HG03439 (cell line): Measurements from ENCODE around the gene CEP131.

Experiments used
- ATAC-seq: cut with Tn5 transposase; IDR thresholded peaks from one replicate; pipeline ENCODE4 v1.9.1; 2021; ENCODE audit warnings: mild to moderate bottlenecking, moderate library complexity; ENCODE audit not compliant: unreplicated experiment

The CEP131 gene

DNA sequence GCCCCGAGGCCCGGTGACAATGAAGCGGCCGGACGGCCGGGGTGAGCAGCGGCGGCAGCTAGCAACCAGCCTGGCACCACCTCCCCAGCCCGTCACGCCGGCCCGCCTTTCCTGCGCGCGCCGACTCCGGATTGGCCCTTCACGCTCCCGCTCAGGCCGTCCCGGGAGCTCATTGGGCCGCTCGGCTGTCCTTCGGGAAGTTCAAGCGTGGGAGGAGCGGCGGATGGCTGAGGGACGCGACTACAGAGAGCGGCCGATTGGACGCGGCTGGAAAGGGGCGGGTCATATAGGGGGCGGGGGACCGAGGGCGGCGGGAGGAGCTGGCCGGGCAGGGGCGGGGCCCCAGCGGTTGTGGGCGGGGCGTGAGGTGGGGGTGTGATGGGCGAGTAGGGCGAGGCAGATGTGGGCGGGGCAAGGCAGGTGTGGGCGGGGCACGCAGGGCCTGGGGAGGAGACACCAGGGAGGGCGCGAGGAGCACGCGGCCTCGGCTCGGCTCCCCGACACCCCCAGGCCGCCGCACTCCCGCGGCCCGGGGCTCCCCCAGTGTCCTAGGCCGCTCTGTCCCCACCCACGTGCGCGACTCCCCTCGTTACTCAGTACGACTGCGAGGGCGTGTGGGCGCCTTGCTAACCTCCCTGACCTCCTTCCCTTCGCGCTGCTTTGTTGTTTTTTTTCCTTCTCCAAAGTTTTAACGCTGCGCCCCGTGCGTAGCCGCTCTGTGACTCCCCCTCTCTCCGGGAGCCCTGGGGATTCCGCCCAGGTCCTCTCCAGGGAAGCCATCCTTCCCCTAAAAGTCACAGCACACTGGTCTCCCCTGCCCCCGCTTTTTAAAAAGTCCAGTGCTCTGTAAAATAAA, at the start of gene CEP131:
Gene CEP131, minus strand, starts transcription at position 60 of the 856 bp plus-strand sequence. CDS start 2,909 bp downstream, outside the sequence.
- peak; percentile 94 for ATAC-seq

DNA sequence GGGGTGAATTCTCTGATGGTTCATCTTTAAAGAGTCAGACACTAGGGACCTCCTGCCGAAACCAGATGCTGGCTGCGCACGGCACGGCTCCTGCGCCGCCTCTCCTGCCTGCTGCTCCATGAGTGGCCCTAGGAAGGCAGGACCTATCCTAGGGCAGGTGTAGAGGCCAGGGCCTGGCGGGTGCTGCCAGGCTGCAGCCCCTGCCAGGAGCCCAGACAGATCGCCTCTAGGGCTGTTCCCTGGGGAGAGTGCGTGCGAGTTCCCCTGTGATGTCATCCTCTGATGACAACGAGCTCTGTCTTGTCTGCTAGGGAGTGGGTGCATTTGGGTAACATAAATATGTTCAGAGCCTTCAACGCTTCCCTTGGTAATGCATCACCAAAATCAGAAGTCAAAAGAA, 48.5 kb upstream of the CEP131 start:
- no peak for ATAC-seq

DNA sequence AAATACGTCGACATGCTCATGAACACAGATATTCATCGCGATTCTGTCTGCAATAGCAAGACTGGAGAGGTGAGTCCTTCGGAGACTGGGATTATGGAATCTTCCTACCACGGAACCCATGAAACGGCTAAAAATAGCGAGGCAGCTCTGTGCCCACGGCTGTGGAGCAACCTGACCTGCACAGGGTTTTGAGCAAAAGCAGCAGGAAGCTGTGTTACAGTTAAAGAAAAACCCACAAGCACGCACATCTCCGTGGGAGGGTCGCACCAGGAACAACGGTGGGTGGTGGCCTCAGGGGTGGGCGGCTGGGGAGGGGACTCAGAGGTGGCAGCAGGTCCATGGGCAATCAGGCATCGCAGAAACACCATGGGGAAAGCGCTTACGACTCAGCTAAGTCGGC, 47.5 kb upstream of the CEP131 start:
- ATAC-seq: no peak

DNA sequence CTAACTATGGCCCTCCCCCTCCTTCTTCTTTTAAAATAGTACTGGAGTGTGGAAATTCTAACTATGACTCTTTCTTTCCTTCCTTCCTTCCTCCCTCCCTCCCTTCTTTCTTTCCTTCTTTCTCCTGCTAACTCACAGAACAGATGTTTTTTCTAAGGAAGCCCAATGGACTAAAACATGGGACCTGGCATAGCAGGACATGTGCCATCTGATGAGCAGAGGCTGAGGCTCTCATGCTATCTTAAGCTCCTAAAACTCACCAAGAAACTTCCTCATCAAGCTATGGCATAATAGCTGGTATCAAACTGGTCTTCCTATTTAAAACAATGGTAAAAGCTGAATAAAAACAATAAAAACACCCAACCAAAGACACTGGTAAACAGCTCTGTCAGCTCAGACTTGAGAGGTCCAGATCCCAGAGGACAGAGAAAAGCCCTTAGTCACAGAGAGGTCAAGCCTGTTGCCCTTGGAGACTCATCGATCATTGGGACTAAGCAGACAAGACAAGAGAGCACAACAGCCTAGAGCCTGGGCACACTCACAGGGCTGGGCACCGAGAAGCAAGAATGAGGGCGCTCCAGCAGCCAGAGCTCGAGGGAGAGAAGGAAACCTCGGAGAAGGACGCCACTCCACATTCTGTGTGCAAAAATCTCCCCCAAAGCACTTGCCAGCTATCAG, 44.8 kb upstream of the CEP131 start:
- ATAC-seq: no peak

DNA sequence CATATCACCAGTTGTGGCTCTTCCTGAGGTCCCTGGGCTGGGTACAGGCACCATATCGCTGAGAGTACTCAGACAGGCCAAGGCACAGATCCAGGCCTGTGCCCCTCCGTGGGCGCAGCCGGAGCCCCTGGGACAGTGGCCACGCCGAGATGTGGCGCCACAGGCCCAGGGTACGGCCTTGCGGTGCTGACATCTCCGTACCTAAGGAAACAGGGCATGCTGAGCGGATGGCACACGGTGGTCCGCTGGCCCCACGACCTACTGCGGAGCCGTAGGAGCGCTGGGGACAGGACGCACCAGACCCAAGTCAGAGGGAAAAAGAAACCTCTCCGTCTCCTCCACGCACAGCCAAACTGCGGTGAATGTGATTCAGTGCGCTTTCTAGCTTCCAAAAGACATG, 42.8 kb upstream of the CEP131 start:
- no peak for ATAC-seq

DNA sequence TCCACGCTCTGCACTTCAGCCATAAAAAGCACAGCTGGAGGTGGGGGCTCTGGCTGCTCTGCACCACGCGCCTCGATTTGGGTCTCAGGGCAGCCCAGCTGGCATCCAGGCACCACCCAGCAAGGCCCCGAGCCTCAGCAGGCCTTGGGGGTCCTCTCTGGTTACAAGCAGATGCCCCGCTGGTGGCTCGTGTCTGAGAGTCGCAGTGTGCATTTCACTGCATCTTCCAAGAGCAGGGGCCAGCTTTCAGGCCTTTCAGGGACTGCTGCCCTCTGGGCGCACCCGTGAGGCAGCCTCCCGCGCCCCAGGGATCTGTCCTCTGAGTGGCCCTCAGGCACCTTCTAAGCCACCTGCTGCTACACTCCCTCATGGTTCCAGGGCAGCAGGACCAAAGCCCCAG, 41.9 kb upstream of the CEP131 start:
- ATAC-seq: no peak

DNA sequence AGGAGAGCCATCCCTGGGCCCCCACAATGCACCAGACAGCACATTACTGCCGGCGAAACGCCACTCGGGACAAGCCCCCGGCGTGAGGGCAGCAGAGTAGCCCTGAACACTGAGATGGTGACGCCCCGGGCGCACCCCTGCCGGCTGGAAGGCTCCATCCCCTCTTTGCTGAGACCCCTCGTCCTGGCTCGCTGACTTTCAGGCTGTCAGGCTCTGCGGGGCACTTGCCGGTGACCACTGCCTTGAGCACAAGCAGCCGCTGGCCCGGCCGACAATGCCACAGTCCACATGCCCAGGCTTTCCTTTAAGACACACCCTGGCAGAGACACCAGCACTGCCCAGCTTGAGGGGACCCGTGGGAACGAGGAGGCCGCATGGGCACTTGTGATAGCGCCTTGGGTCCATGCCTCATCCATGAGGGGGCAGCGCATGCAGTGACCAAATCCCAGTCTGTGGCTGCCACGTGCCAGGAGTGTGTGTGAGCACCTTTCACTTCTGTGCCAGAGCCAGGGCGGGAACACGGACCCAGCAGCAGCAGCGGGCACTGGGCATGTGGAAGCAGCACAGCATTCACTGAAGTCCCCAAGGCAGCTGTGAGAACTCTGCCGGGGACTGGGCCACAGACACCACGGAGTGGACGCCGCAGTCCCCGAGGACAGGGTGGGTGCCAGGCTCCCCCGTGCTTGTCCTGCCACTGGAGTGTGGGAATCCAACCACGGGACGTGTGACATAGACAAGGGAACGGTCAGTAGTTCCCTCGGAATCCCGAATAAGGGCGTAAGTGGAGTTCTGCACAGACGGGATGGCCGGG, 40.8 kb upstream of the CEP131 start:
- no peak for ATAC-seq

DNA sequence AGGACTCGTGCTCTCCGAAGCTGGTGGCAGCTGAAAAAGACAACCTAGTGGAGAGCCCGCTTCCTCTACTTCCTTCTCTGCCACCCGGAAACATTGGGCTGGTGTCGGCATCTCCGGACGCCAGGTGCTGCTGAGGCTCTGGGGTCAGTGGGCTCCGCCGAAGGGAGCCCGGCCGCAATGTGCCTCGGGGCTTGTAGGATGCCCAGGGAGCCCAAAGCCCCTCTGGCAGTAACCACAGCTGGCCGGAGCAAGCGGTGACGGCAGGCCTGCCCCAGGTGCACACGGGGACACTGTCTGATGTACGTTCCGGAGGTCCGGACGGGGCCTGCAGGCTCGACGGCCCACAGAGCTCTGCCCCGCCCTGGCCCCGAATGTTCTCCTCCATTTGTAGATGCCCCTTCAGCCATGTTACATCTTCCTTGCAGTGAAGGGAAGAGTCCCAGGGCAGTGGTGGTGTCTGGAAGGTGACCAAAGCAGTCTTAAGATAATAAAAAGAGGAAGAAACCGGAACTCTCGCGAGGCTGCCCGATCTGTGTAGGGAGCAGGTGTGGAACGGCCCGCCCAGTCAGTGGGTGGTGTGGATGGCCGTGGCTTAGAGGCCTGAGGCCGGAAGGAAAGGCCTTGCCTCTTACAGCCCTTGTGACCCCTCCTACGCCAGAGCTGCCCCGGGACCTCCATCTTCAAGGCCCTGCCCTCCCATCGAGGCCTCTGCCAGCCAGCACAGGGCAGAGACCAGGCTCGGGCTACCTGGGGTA, 39.0 kb upstream of the CEP131 start:
- ATAC-seq: no peak

DNA sequence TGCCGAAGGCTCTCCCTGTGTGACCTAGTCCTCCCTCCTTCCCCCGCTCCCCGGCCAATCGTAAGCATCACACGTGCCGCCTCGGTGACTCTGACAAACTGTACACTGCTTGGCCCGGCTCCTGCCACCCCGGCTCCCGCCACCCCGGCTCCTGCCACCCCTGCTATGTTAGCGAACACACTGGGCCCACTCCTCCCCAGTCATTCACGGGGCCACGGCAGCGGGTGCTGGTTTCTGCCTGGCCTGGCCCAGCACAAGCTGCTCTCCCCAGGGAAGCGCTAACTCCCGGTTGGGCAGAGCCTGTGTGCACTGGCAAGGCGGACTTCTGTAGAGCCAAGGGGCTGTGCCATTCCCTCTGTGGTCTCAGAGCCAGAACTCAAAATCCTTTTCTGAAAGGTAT, 38.3 kb upstream of the CEP131 start:
- no peak for ATAC-seq

DNA sequence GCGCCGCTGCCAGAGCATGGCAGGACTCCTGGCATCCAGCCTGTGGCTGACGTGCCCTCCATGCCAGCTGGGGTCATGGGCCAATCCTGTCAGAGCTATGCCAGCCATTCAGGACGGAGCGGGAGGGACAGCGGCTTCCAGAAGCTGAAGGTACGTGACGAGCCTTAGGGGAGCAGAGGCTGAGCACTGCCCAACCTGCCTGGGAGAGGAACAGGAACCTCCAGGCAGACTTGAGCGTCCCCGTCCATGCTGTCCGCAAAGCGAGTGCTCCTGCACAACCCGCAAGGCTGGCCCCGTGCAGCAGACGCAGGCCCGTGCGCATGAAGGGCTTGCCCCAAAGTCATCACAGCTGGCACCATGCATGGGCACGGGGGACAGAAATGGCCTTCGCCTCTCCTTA, 37.9 kb upstream of the CEP131 start:
- no peak for ATAC-seq

DNA sequence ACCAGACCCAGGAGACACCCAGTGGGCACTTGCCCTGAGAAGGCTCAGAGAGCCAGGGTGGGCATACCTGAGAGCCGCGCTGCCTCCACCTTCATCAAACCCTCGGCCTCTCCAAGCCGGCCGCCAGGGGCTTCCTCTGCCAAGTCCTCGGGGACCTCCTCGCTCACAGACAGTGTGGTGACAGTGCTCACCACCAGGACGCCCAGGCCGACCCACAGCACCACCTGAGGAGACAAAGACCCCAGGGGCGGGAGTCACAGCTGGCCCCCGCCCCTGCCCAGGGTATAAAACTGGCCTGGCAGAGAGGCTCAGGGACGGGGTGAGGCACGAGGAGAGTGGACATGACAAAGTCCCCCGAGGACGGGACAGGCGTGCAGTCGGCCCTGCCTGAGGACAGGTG, 37.4 kb upstream of the CEP131 start:
- ATAC-seq: no peak

DNA sequence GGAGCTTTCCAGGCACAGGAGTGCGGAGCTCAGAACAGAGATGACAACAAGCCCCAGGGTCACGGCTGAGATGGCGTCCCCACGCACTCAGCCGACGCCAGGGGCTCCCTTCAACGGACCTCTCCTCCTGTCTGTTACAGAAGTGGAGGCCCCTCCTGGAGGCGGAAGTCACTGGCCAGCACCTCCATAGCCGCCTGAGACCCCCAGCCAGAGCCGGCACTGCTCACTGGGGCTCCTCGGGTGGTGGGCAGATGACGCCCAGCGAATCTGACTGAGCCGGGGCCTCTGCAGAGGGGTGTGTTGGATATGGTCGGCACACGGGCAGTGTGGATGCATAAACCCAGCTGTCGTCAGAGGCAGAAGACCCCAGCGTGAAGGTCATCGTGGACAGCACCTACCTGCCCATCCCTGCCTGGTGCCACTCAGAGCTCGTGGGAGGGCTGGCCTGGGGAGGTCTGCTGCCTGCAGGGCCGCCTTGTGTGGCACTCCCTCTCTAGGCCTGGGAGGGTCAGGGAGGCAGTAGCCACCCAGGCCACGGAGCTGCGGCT, 36.4 kb upstream of the CEP131 start:
- no peak for ATAC-seq

DNA sequence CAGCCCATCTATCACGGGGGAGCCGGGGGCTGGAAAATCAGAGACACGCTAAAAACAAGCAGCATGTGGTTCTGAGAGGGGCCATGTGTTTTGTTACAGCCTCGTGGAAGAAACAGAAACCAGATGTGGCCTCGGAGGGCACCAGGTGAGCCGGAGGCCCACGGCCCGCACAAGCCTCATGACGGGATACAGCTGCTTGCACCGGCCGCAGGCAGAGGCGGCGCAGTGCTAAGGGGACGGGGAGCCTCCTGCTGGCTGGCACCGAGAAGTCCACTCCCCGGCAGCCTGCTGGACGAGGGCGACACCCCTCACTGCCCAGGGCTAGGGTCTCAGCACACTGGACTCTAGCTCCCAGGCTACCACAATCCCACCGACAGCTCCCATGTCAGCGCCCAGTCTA, 35.5 kb upstream of the CEP131 start:
- no peak for ATAC-seq

DNA sequence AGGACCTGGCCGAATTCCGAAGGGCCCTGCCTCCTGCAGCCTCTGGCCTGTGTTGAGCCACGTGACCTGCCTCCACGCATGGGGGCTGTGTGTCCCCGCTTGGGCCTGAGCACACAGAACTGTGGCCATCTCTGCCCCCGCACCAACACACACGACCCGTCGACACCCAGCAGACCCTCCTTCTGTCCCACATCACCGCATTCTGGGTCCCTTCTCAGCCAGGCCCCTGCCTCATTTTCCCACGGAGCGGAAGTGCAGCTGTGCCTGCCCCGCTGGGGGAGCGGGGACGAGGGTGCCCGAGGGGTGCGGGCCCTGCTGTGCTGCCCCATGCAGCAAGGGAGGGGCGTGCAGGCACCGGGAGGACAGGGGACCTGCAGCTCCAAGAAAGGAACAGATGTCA, 34.8 kb upstream of the CEP131 start:
- no peak for ATAC-seq

DNA sequence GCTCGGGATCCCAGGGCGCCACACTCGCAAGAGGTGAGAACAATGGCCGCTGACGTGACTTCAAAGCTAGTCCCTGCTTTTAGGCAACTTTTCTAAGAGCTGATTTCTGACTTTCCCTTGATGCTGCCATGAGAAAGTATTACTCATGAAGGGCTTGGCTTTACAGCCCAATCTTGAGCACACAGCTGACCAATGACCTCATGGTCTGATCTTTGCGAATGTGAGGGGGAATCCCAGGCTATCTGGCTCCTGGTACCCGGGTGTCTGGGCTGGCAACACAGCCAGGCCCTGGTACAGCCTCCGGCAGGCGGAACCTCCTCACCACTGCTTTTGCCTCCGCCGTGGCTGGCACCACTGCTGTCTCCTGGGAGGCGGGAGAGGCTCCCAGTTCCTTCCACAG, 33.9 kb upstream of the CEP131 start:
- no peak for ATAC-seq

DNA sequence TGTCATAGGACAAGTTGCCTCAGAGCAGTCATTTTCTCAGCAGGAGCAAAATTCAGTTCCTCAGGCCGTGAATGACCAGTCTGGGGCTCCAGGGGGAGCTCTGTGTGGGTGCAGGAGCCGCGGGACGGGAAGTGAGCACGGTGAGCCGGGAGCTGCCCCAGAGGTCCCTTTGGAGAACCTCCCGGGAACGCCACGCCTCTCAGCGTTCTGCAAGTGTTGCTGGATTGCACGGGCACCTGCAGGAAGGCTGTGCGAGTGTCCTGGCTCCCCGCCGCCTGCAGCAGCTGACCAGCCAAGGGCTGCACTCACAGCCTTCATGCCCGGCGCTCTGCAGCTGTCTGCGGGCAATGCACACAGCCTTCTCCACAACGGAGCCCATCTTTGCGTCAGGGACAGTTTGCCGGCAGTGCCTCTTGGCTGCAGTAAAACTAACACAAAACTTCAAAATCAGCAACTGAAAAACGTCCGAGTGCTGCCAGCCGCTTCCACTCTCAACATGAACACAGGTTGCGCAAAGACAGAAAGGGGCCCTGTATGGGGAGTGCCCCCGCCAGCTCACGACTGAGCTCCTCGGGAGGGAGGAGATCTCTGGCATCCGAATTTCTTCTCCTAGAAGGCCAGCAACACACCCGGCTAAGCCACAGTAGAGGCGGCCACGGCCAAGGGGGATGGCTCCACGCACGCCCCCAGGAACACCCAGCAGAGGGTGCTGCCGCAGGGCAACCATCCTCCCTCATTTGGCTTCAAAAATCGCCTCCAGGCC, 32.4 kb upstream of the CEP131 start:
- ATAC-seq: no peak

DNA sequence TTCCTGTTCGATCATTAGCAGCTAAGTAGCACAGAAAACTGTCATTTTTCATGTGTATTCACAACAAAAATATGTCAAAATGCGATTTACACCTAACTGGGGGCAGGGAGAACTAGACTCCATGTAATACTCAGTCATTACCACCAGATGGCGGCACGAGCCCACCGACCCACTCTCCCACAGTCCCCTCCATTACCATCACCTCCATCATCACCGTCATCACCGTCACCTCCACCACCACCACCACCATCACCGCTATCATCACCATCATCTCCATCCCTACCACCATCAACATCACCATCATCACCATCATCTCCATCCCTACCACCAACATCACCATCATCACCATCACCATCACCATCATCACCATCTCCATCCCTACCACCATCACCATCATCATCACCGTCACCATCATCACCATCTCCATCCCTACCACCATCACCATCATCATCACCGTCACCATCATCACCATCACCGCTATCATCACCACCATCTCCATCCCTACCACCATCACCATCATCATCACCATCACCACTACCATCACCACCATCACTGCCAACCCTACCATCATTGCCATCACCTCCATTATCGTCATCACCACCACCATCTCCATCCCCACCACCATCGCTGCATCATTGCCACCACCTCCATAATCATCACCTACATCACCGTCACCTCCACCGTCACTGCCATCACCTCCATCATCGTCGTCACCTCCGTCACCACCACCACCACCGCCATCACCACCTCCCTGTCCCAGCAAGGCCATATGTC, 30.8 kb upstream of the CEP131 start:
- no peak for ATAC-seq

DNA sequence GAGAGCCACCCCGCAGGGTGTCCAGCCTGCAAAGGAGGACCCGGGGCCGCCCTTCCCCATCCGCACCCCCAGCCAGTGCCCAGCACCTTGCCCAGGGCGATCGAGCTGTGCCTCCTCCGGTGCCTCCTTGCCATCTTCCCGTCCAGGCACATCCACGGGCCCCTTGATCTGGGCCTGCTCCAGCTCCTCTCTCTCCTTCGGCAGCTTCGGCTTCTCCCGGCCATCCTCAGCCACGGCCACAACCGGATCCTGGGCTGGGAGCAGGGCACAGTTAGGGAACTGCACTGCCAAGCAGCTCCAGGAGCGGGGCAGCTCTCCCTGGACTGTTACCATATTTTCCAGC, 30.2 kb upstream of the CEP131 start:
- ATAC-seq: no peak

DNA sequence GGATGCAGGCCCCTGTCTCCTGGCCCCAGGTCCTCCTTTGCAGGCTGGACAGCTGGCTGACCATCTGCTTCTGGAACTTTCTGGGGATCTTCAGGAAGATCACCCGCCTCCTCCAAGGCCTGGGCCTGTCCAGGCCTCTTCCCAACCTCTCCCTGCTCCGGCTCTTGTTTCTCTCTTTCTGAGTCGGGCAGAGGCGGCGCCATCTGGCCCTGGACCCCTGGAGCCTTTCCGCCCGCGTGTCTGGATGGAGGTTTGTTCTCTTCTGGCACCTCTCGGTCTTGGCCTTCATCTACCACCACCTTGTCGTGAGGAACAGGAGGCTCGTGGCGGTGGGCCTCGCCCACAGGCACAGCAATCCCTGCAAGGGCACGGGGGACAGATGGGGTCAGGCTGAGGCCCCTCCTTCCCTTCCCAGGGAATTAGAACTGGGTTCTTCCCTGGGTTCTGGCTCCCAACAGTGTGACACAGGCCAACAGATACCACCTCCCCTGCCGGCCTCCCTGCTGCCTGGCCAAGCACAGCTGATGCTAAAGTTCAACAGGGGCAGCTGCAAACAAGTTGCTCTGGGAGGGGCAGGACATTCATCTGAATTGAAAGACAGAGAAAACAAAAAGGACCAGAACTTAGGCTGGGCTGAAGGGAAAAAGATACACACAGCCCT, 29.7 kb upstream of the CEP131 start:
- no peak for ATAC-seq
